EL (cell line): ENCODE data around the gene CACNA2D4.
A peak's percentile ranks its signal among the peaks of the same experiment; 100 is the strongest.

Experiments
- DNase-seq: peaks from one replicate; pipeline ENCODE4 v3.0.0-alpha.2; 2016

CACNA2D4 gene

DNA sequence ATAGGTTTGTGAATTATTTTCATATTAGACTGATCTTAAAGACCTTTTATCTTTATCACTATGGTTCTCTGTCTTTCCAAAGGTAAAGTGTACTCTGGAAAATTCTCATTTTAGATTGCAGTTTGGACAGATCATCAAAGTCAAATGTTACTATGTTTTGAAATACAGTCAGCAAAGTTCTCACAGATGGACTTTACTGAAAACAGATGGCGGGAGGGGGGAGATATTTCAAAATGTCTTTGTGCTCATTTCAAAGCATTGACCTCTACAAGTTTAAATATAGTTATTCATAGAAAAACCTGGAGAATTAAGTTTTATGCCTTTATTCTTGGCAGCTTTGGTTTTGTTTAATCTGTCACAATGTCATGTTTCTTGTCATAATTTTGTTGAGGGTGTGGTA lies 149.8 kb downstream of the CACNA2D4 start:
- DNase-seq, result no peak

DNA sequence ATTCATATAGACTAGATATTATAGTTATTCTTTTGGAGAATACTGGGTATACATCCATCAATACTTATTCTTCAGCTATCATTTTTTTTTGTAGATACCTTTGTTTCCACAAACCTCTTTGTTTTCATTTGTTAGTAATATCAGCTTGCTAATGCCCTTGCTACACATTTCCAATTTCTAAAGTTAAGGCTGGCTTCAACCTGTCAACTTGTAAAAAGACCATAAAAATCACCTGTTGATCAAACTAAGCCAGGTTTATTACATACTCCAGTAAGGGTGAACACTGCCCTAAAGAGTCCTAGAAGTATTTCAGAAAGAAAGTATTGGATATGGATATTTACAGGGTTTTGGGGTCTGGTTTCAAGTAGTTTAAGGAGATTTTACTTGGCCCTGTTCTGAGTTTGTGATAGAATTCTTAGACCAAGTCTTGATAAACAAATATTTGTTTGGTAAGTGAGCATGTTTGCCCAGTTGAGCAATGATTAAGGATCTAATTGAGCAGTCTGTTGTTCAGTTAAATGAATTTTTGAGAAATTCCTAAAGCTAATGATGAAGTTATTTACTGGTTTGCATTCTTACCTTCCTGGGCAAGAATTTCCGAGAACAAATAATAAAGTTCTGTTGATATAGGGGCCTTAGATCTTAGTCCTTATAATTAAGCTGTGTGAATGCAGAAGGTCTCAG lies 150.9 kb downstream of the CACNA2D4 start:
- no peak for DNase-seq

DNA sequence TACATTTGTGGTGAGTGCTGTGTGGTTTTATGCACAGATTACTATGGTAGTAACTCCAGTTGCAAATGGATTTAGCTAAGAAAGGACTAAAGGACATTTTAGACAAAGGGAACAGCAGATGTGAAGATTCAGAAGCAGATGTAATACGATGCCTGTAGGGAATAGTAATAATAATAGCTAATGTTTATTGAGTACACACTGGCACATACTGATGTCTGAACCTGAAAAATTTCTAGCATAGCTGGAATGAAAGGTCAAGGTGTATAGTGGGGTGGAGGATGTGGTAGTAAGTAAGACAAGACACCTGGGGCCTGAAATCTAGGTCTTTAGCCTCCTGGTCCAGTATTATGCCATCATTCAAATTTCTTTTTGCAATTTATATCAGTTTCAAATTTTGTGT lies 152.3 kb downstream of the CACNA2D4 start:
- DNase-seq, result no peak

DNA sequence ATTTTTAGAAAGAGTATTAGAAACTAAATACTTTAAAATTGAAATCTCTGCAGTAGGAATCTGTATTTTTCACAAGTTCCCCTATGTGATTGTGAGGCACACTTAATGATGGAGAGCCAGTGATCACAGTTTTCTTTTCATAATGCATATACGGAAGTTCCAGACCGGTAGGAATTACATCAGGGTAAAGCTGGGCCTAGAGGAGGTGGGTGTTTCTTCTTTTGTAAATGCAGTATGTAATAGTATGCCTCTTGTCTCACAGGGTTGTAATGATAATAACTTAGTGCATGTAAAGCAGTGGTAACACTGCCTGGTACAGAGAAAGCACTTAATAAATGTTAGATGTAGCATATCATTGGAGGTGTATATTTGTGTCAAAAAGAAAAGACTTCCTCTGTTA lies 155.3 kb downstream of the CACNA2D4 start:
- no peak for DNase-seq

DNA sequence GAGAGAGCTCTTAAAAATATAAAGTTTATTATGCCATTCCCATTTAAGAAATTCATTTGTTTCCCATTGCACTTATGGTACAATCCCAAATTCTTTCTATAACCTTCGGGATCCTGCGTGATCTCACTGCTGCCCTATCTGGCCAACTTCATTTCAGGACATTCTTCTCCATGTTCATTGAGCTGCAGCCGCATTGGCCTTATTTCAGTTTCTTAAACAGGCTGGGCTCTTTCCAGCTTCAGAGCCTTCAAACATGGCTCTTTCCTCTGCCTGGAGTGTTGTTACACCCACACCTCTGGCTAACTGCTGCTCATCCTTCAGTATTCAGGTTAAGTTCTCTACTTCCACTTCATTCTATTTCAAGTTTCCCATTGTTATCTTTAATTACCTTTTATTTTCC lies 156.6 kb downstream of the CACNA2D4 start:
- no peak for DNase-seq

DNA sequence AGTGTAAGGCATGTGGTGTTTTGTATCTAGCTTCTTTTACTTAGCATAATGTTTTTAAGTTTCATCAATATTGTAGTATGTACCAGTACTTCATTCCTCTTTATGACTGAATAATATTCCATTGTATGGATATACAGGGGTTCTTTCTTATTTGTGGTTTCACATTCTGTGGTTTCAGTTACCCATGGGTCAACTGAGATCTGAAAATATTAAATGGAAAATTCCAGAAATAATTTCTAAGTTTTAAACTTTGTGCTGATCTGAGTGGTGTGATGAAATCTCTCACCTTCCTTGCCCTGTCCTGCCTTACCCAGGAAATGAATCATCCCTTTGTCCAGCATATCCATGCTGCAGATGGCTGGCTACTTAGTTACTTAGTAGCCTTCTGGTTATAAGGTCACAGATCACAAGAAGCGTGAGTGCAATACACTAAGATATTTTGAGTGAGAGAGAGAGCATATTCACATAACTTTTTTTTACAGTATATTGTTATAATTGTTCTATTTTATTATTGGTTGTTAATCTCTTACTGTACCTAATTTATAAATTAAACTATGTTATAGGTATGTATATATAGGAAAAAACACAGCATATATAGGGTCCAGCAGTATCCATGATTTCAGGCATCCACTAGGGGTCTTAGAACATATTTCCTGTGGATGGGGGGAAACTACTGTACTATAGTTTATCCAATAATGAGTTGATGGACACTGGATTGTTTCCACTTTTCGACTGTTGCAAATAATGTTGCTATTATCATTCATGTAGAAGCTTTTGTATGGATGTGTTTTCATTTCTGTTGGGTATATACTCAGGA lies 157.7 kb downstream of the CACNA2D4 start:
- DNase-seq, result peak; percentile 89

DNA sequence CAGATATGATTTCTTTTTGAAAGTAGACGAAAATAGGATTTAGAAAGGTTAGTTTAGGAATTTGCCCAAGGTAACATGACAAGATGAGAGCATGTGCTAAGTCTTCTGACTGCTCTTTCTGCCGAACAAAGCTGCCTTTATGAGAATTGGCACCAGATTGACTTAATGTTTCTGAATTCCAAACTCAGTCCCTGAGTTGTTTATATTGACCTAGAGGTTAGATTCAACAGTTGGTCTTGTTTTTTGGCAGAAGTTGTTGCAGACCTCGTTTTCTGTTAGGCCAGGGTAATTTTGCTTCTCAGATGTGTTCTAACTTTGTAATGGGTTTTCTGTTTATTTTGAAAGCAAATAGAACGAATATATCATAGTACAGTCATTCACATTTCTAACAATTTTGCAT lies 159.6 kb downstream of the CACNA2D4 start:
- no peak for DNase-seq

DNA sequence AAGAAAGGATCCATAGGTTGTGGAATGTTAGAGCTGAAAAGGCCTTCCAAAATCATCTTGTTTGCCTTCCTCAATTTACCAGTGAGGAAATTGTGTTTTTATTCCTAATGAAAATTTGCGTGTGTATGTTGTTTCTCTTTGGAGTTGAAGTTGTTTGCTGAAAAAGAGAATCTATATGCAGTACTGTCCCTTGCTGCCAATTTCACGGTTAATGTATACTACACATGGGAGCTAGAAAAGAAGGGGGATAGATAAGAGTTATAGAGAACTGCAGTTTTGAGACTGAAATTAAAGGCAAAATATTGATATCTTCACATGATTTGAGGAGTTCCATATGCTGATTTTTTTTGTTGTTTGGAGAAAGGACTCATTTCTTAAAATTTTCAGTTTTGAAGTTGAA lies 160.1 kb downstream of the CACNA2D4 start:
- DNase-seq, result no peak

DNA sequence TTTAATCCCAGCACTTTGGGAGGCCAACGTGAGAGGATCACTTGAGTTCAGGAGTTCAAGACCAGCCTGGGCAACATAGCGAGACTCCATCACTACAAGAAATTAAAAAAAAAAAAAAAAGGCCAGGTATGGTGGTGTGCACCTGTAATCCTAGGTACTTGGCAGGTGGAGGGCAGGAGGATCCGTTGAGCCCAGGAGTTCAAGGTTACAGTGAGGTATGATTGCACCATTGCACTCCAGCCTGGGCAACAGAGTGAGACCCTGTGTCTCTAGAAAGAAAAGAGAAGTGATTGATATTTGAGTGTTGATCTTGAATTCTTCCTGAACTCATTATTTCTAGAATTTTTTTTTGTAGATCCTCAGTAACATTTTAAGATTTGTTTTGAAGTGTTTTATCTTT lies 168.2 kb downstream of the CACNA2D4 start:
- no peak for DNase-seq

DNA sequence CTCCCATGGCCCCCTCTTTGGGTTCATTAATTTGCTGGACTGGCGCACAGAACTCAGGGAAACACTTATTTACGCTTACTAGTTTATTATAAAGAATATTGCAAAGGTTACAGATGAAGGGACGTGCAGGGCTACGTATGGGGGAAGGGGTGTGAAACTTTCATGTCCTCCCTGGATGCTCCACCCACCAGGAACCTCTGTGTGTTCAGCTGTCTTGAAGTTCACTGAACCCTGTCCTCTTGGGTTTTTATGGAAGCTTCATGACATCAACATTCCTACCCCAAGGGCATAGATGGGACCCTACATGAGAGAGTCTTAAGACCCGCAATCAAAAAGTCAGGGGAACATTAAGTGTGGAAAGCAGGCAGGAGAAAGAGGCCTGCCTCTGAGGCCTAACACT lies 169.4 kb downstream of the CACNA2D4 start:
- no peak for DNase-seq

DNA sequence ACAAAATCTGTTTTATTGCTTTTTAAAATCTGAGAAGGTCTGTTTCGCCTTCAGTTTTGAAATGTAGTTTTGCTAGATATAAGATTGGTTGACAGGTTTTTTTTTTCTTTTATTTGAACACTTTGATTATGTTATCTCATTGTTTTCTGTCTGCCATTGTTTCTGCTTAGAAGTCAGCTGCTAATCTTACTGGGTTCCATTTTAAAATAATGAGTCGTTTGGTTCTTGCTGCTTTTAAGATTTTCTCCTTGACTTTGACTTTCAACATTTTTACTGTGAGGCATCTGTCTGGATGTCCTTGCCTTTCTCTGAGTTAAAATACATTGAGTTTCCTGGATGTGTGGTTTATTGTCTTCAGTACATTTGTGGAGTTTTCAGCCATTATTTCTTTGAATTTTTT lies 170.8 kb downstream of the CACNA2D4 start:
- no peak for DNase-seq

DNA sequence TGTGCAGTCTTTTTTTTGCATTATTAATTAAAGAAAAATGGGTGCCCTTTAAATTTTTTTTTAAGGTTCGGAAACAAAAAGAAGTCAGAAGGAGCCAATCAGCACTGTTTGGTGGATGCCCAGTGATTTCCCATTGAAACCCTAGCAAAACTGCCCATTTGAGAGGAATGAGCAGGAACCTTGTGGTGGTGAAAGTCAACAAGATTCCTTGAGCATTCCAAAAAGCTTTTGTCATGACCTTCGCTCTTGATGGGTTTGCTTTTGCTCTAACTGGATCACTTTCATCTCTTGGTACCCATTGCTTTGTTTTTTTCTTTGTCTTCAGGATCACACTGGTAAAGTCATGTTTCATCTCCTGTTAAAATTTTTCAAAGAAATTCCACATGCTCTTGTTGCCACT lies 173.5 kb downstream of the CACNA2D4 start:
- DNase-seq, result peak; percentile 46
